PC-3 (cell line): ENCODE data around the gene EP400. TPM values are rescaled to one million over a fixed set of nuclear protein-coding genes. Genes with fewer than 3 reads are reported as not detected.

Experiments used
- ATAC-seq: fragments of 200-7000 bp; cut with Tn5 transposase; 2 replicates; pipeline ENCODE4 v1.9.1; 2020; ENCODE audit warnings: mild to moderate bottlenecking, moderate library complexity
- BruUV-seq: library from RNA; stranded (reverse); fragments of 400-500 nt; replicated peaks from 2 replicates; lab custom pipeline; 2021; lab: Mats Ljungman, UMichigan
- CTCF ChIA-PET: fragments of 300-600 bp; sonication (Branson Sonifier 250); formaldehyde crosslinking; loops from one replicate; lab custom pipeline; 2022; ENCODE audit warnings: antibody characterized with exemption; lab: Charles Lee
- POLR2A ChIA-PET: fragments of 300-600 bp; sonication (Branson Sonifier 250); formaldehyde crosslinking; loops from one replicate; lab custom pipeline; 2022; ENCODE audit warnings: antibody characterized with exemption; ENCODE audit not compliant: unreplicated experiment; lab: Charles Lee
- DNase-seq: peaks from one replicate; pipeline ENCODE4 v3.0.0-alpha.2; 2015
- H2AFZ ChIP-seq: fragments of 300-600 bp; sonication (generic); 2 replicates; pipeline ENCODE4 v1.6.0; 2016; ENCODE audit warnings: antibody characterized with exemption, low read length
- H3F3A ChIP-seq: fragments of 300-600 bp; sonication (generic); one replicate; pipeline ENCODE4 v1.6.0; 2017; ENCODE audit warnings: antibody characterized with exemption, low read length, control low read depth, mild to moderate bottlenecking; ENCODE audit not compliant: unreplicated experiment
- H3K27ac ChIP-seq: fragments of 300-600 bp; sonication (generic); 2 replicates; pipeline ENCODE4 v1.5.1; 2016; ENCODE audit warnings: mild to moderate bottlenecking, low read length
- H3K27me3 ChIP-seq: fragments of 300-600 bp; sonication (generic); 2 replicates; pipeline ENCODE4 v1.6.1; 2016; ENCODE audit warnings: low read length, mixed read lengths
- H3K36me3 ChIP-seq: fragments of 300-600 bp; sonication (generic); 2 replicates; pipeline ENCODE4 v1.6.1; 2016; ENCODE audit warnings: low read depth, mixed run types, low read length, mixed read lengths
- H3K4me1 ChIP-seq: fragments of 300-600 bp; sonication (generic); 2 replicates; pipeline ENCODE4 v1.5.1; 2016; ENCODE audit warnings: low read length; ENCODE audit not compliant: insufficient read depth
- H3K4me2 ChIP-seq: fragments of 300-600 bp; sonication (generic); 2 replicates; pipeline ENCODE4 v1.6.0; 2016; ENCODE audit warnings: low read length
- H3K4me3 ChIP-seq: fragments of 300-600 bp; sonication (generic); 2 replicates; pipeline ENCODE4 v1.5.1; 2016; ENCODE audit warnings: mild to moderate bottlenecking, low read length, mixed read lengths
- H3K79me2 ChIP-seq: fragments of 300-600 bp; sonication (generic); 2 replicates; pipeline ENCODE4 v1.6.1; 2017; ENCODE audit warnings: low read length, mixed read lengths
- H3K9ac ChIP-seq: fragments of 300-600 bp; sonication (generic); 2 replicates; pipeline ENCODE4 v1.6.0; 2016; ENCODE audit warnings: mild to moderate bottlenecking, low read length
- H3K9me2 ChIP-seq: fragments of 300-600 bp; sonication (generic); replicated peaks from 2 replicates; pipeline ENCODE4 v1.6.1; 2016; ENCODE audit warnings: mixed run types, low read length, mixed read lengths
- H3K9me3 ChIP-seq: fragments of 300-600 bp; sonication (generic); 2 replicates; pipeline ENCODE4 v1.6.1; 2016; ENCODE audit warnings: low read length, mixed read lengths
- H4K20me1 ChIP-seq: fragments of 300-600 bp; sonication (generic); 2 replicates; pipeline ENCODE4 v1.6.1; 2016; ENCODE audit warnings: low read length, mixed read lengths
- CTCF ChIP-seq: fragments of 300-600 bp; sonication (generic); conservative IDR thresholded peaks from 2 replicates; pipeline ENCODE4 v1.5.1; 2017; ENCODE audit warnings: antibody characterized with exemption, low read depth, mild to moderate bottlenecking, low read length
- EZH2 ChIP-seq: fragments of 300-600 bp; sonication (generic); IDR thresholded peaks from one replicate; pipeline ENCODE4 v1.6.1; 2017; ENCODE audit warnings: antibody characterized with exemption, mild to moderate bottlenecking, low read length; ENCODE audit not compliant: unreplicated experiment
- EZH2phosphoT487 ChIP-seq: fragments of 300-600 bp; sonication (generic); IDR thresholded peaks from 2 replicates; pipeline ENCODE4 v1.6.1; 2018; ENCODE audit warnings: mild to moderate bottlenecking, antibody characterized with exemption, low read length, borderline replicate concordance
- intact Hi-C: fragments of 100-400 bp; cut with micrococcal nuclease; formaldehyde crosslinking; loops from 2 replicates; pipeline ENCODE4 v1.9.0; 2023
- total RNA-seq: library from RNA; depleted of rRNA; stranded (reverse); fragments of >200 nt; gene quantifications from 2 replicates; pipeline ENCODE4 v1.2.3, GENCODE V29; 2014

Gene EP400
- total RNA-seq, 1 experiment from 2014 or later: 20.2 TPM

- H3K36me3 ChIP-seq: peaks cover 16% of the 10 kb centered on the region
- DNase-seq (no peak), ATAC-seq (no peak)
- peaks cover 25% of the 10 kb centered on the region for H3K4me1 ChIP-seq
- H3F3A ChIP-seq: no peaks in the 10 kb centered on the region
- H3K9ac ChIP-seq: no peak overlapping the region
- H2AFZ ChIP-seq: no peak overlapping the region
- H3K4me2 ChIP-seq: no peak overlapping the region
- H3K9me2 ChIP-seq: no peaks in the 10 kb centered on the region
- H3K27me3 ChIP-seq: no peaks in the 10 kb centered on the region
- no peaks in the 10 kb centered on the region for H3K9me3 ChIP-seq
- CTCF ChIA-PET: no interaction called here
- intact Hi-C loops: no loop called here
- no peak overlapping the region for H3K4me3 ChIP-seq
- POLR2A ChIA-PET: no interaction called here
- TF ChIP-seq EZH2: no peak
- H3K27ac ChIP-seq: no peak overlapping the region
- peaks cover 7% of the 10 kb centered on the region; the same call in 1 of the 2 replicates for H3K79me2 ChIP-seq
- H4K20me1 ChIP-seq: no peaks in the 10 kb centered on the region
- no TSS peak for BruUV-seq
Observed at GRCh38 chr12:131908092-131909080, 41.4 kb upstream of the EP400 start.

- intact Hi-C loops: no loop called here
- no peaks in the 10 kb centered on the region for H3K27me3 ChIP-seq
- ChIA-PET POLR2A (no interaction called here), CTCF (no interaction called here)
- H3K79me2 ChIP-seq: peaks cover 7% of the 10 kb centered on the region; the same call in 1 of the 2 replicates
- no peaks in the 10 kb centered on the region for H3K9me2 ChIP-seq
- H3K9me3 ChIP-seq: no peaks in the 10 kb centered on the region
- peaks cover 23% of the 10 kb centered on the region for H3K36me3 ChIP-seq
- no TSS peak for BruUV-seq
- no peaks in the 10 kb centered on the region for H3F3A ChIP-seq
- DNase-seq (no peak), ATAC-seq (no peak)
- no peak overlapping the region for H3K4me2 ChIP-seq
- H3K4me3 ChIP-seq: no peak overlapping the region
- H3K4me1 ChIP-seq: peaks cover 25% of the 10 kb centered on the region
- no peak overlapping the region for H3K9ac ChIP-seq
- TF ChIP-seq EZH2phosphoT487: no peak
- TF ChIP-seq EZH2: no peak
- TF ChIP-seq CTCF: no peak
- H2AFZ ChIP-seq: no peak overlapping the region
- no peak overlapping the region for H3K27ac ChIP-seq
- no peaks in the 10 kb centered on the region for H4K20me1 ChIP-seq
Observed at GRCh38 chr12:131909081-131909751, 40.5 kb upstream of the EP400 start.

GRCh38 chr12:131909752-131910219, 40.0 kb upstream of the EP400 start:
- TF ChIP-seq CTCF (no peak), EZH2 (no peak), EZH2phosphoT487 (no peak)
- H3K79me2 ChIP-seq: peaks cover 7% of the 10 kb centered on the region; the same call in 1 of the 2 replicates
- no peak for DNase-seq
- H3K27me3 ChIP-seq: no peaks in the 10 kb centered on the region
- H3K4me3 ChIP-seq: no peak overlapping the region
- H3K9me2 ChIP-seq: no peaks in the 10 kb centered on the region
- H3K9me3 ChIP-seq: no peaks in the 10 kb centered on the region
- ATAC-seq: no peak
- H3K4me1 ChIP-seq: peaks cover 25% of the 10 kb centered on the region
- intact Hi-C loops: no loop called here
- ChIA-PET POLR2A (no interaction called here), CTCF (no interaction called here)
- H3K27ac ChIP-seq: no peak overlapping the region
- H3K36me3 ChIP-seq: peaks cover 28% of the 10 kb centered on the region
- H3K4me2 ChIP-seq: no peak overlapping the region
- H4K20me1 ChIP-seq: no peaks in the 10 kb centered on the region
- no peak overlapping the region for H2AFZ ChIP-seq
- H3F3A ChIP-seq: no peaks in the 10 kb centered on the region
- no TSS peak for BruUV-seq
- no peak overlapping the region for H3K9ac ChIP-seq
